ENCODE results near the gene FAM200B. TPM values are rescaled to one million over a fixed set of nuclear protein-coding genes. Genes with fewer than 3 reads are reported as not detected.

The FAM200B gene
- total and polyA plus RNA-seq, 2 donors (not counting 3 experiments of a cell fraction or from before 2014, with no cell fraction given), result 13.9 to 24.6 TPM

DNA sequence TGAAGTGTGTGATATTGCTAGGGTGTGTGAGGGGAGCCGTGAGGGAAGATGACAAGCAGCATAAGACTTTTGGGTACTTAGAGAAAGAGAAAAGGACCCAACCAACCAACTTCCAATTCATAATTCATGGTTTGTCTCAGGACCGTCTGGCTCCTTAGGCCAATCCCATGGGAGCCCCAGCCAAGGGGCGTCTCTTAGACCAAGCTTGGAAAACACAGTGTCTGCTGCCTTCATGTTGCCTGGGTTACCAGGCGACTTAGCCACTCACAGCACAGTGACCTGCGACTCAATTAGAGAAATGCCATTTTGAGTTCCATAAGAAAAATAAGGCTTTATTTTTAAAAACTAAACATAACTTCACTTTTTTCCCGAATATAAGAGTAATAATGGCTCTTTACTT is 53.9 kb downstream of the FAM200B start:
- DNase-seq (ENCODE audit: low read depth, low spot score), result no peak
- no peaks in the 10 kb centered on the region for H3K9me3 ChIP-seq (replicated peaks; ENCODE audit: control insufficient read depth, insufficient read depth, low read length)
- no peak overlapping the region for H2AFZ ChIP-seq (ENCODE audit: low read depth, low read length)
- no peak overlapping the region for H3K4me2 ChIP-seq (ENCODE audit: insufficient read depth, low read length)
- H3K27me3 ChIP-seq (ENCODE audit: control insufficient read depth in 2 of 2, insufficient read depth in 2 of 2, low read length in 2 of 2), result no peaks in the 10 kb centered on the region
- H3K27ac ChIP-seq (ENCODE audit: insufficient read depth, low read depth, low read length), result no peak overlapping the region
- H3K36me3 ChIP-seq (ENCODE audit: control insufficient read depth in 2 of 2, extremely low read depth in 1 of 2, insufficient read depth in 2 of 2, low read length in 2 of 2), result no peaks in the 10 kb centered on the region
- no peak overlapping the region for H3K4me3 ChIP-seq (replicated peaks in 1 of 3; ENCODE audit: insufficient read depth in 1 of 3, low read depth in 1 of 3, low read length in 3 of 3)
- H4K20me1 ChIP-seq (replicated peaks; ENCODE audit: control insufficient read depth, extremely low read depth, insufficient read depth, low read length), result no peaks in the 10 kb centered on the region
- H3K9ac ChIP-seq (replicated peaks; ENCODE audit: extremely low read depth, insufficient read depth, low read length), result no peak overlapping the region
- no TSS peak for BruUV-seq (replicated peaks)
- ChIA-PET CTCF (interaction anchor here (0.7 kb wide), 1 partner anchor 221 kb away, joined by 4 read pairs; no protein-coding TSS in a partner anchor), POLR2A (no interaction called here)
- intact Hi-C loops (cut with micrococcal nuclease), result no loop called here
- TF ChIP-seq EZH2 (IDR thresholded peaks at IDR 0.05; ENCODE audit: borderline replicate concordance, low read depth, low read length, severe bottlenecking) (no peak), JUN (IDR thresholded peaks at IDR 0.05; ENCODE audit: borderline replicate concordance, insufficient read depth, insufficient read length, low read depth) (no peak), MYC (IDR thresholded peaks at IDR 0.05; ENCODE audit: low read depth, low read length) (no peak), POLR2AphosphoS5 (IDR thresholded peaks at IDR 0.05; ENCODE audit: insufficient read depth, low read depth, low read length) (no peak), POLR2A (IDR thresholded peaks at IDR 0.05; ENCODE audit: low read depth, low read length) (no peak), FOS (IDR thresholded peaks at IDR 0.05; ENCODE audit: borderline replicate concordance, insufficient read depth, low read length) (no peak), GATA2 (IDR thresholded peaks at IDR 0.05; ENCODE audit: insufficient read depth, insufficient read length, low read depth, low read length) (no peak)
- TF ChIP-seq, protein P1, sequence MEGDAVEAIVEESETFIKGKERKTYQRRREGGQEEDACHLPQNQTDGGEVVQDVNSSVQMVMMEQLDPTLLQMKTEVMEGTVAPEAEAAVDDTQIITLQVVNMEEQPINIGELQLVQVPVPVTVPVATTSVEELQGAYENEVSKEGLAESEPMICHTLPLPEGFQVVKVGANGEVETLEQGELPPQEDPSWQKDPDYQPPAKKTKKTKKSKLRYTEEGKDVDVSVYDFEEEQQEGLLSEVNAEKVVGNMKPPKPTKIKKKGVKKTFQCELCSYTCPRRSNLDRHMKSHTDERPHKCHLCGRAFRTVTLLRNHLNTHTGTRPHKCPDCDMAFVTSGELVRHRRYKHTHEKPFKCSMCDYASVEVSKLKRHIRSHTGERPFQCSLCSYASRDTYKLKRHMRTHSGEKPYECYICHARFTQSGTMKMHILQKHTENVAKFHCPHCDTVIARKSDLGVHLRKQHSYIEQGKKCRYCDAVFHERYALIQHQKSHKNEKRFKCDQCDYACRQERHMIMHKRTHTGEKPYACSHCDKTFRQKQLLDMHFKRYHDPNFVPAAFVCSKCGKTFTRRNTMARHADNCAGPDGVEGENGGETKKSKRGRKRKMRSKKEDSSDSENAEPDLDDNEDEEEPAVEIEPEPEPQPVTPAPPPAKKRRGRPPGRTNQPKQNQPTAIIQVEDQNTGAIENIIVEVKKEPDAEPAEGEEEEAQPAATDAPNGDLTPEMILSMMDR (IDR thresholded peaks at IDR 0.05; ENCODE audit: extremely low read depth in 1 of 2, insufficient read depth in 1 of 2, low read depth in 1 of 2, low read length in 2 of 2), result no peak
- TF ChIP-seq, protein P2, sequence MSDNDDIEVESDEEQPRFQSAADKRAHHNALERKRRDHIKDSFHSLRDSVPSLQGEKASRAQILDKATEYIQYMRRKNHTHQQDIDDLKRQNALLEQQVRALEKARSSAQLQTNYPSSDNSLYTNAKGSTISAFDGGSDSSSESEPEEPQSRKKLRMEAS (IDR thresholded peaks at IDR 0.05; ENCODE audit: insufficient read depth, insufficient read length), result no peak
- H3K4me1 ChIP-seq (ENCODE audit: control insufficient read depth, extremely low read depth, insufficient read depth, low read length), result no peaks in the 10 kb centered on the region
- FAIRE-seq, result no peak
- H3K9me1 ChIP-seq (replicated peaks; ENCODE audit: control insufficient read depth, extremely low read depth, insufficient read depth, low read length), result no peaks in the 10 kb centered on the region
- no peaks in the 10 kb centered on the region for H3K79me2 ChIP-seq (ENCODE audit: control insufficient read depth, insufficient read depth, low read length)
- dilution Hi-C loops (cut with MboI; ENCODE audit: extremely low pct_ligation_motif_present, low sequenced_read_pairs), result no loop called here
